B cell (primary cell): ENCODE data around the gene MACO1. TPM values are rescaled to one million over a fixed set of nuclear protein-coding genes. Genes with fewer than 3 reads are reported as not detected.

ENCODE experiments used
- ATAC-seq: fragments of 200-7000 bp; cut with Tn5 transposase; one replicate; pipeline ENCODE4 v1.10.0; 2021; ENCODE audit warnings: low read depth, mild to moderate bottlenecking, moderate number of reproducible peaks, moderate library complexity
- CTCF ChIA-PET: fragments of 350-600 bp; sonication (Branson Sonifier 250); formaldehyde crosslinking; loops from one replicate; lab custom pipeline; 2021; ENCODE audit warnings: antibody characterized with exemption, inconsistent platforms; lab: Charles Lee
- POLR2A ChIA-PET: fragments of 350-600 bp; sonication (Branson Sonifier 250); formaldehyde crosslinking; loops from one replicate; lab custom pipeline; 2021; ENCODE audit warnings: antibody characterized with exemption; lab: Charles Lee
- DNase-seq: peaks from one replicate; pipeline ENCODE4 v3.0.0; 2013
- H2AFZ ChIP-seq: 2 replicates; pipeline ENCODE4 v1.6.1; 2012; ENCODE audit warnings: mild to moderate bottlenecking, low read depth, low read length; ENCODE audit not compliant: insufficient read depth, poor library complexity, severe bottlenecking
- H3K27ac ChIP-seq, 2 donors: 1 replicate in 1 of 2; 2 replicates in 1 of 2; pipeline ENCODE4 v1.5.1; 2012 to 2013; ENCODE audit warnings: low read length in 2 of 2, mild to moderate bottlenecking in 2 of 2, moderate library complexity in 1 of 2
- H3K27me3 ChIP-seq, 4 experiments: fragments of 200-600 bp in 1 of 4; sonication (generic) in 1 of 4; replicated peaks in 1 of 4; 1 replicate in 2 of 4; 2 replicates in 2 of 4; pipeline versions ENCODE4 v1.6.1 to v1.7.0; 2013 to 2016; ENCODE audit warnings: low read length in 3 of 4, mild to moderate bottlenecking in 2 of 4, mixed read lengths in 1 of 4, moderate library complexity in 1 of 4; ENCODE audit not compliant: insufficient read depth in 4 of 4, control insufficient read depth in 3 of 4; ENCODE audit errors: control extremely low read depth in 1 of 4
- H3K36me3 ChIP-seq, 2 experiments: replicated peaks in 1 of 2; 1 replicate in 1 of 2; 2 replicates in 1 of 2; pipeline versions ENCODE4 v1.6.1 to v1.7.1; 2013; ENCODE audit warnings: low read length in 1 of 2; ENCODE audit not compliant: insufficient read depth in 2 of 2, control insufficient read depth in 1 of 2; ENCODE audit errors: control extremely low read depth in 1 of 2, extremely low read depth in 1 of 2
- H3K4me1 ChIP-seq, 2 donors: fragments of 200-600 bp in 1 of 2; sonication (generic) in 1 of 2; 1 replicate in 1 of 2; 2 replicates in 1 of 2; pipeline versions ENCODE4 v1.5.1 to v1.6.1; 2013 to 2017; ENCODE audit warnings: low read length in 2 of 2; ENCODE audit not compliant: control insufficient read depth in 2 of 2, insufficient read depth in 2 of 2
- H3K4me2 ChIP-seq: replicated peaks from 2 replicates; pipeline ENCODE3; 2012; ENCODE audit warnings: mild to moderate bottlenecking, low read depth, low read length; ENCODE audit not compliant: poor library complexity, severe bottlenecking
- H3K4me3 ChIP-seq, 5 experiments: fragments of 200-600 bp in 1 of 5; sonication (generic) in 1 of 5; 1 replicate in 3 of 5; 2 replicates in 2 of 5; pipeline versions ENCODE4 v1.5.1 to v1.7.0; 2011 to 2016; ENCODE audit warnings: low read length in 4 of 5, mild to moderate bottlenecking in 4 of 5, low read depth in 2 of 5, control low read depth in 1 of 5, moderate library complexity in 1 of 5; ENCODE audit not compliant: insufficient read depth in 1 of 5; ENCODE audit errors: control extremely low read depth in 1 of 5, extremely low read depth in 1 of 5
- H3K79me2 ChIP-seq: fragments of 200-600 bp; sonication (generic); one replicate; pipeline ENCODE4 v1.6.0; 2016; ENCODE audit warnings: low read length; ENCODE audit not compliant: control insufficient read depth, insufficient read depth
- H3K9ac ChIP-seq: fragments of 200-600 bp; sonication (generic); 2 replicates; pipeline ENCODE4 v1.6.1; 2017; ENCODE audit warnings: mild to moderate bottlenecking, low read length, moderate library complexity
- H3K9me3 ChIP-seq, 3 donors: one replicate each; pipeline versions ENCODE4 v1.6.1 to v1.7.1; 2013; ENCODE audit warnings: low read length in 2 of 3; ENCODE audit not compliant: control insufficient read depth in 2 of 3, insufficient read depth in 1 of 3; ENCODE audit errors: control extremely low read depth in 1 of 3
- H4K20me1 ChIP-seq: 2 replicates; pipeline ENCODE4 v1.6.0; 2012; ENCODE audit warnings: mild to moderate bottlenecking, low read length; ENCODE audit not compliant: insufficient read depth, control insufficient read depth, poor library complexity, severe bottlenecking
- H3K27ac Mint-ChIP-seq: one replicate; pipeline ENCODE4 v1.8.0; 2021; ENCODE audit warnings: mixed read lengths
- H3K27me3 Mint-ChIP-seq: one replicate; pipeline ENCODE4 v1.8.0; 2021; ENCODE audit warnings: mixed read lengths
- H3K4me1 Mint-ChIP-seq: one replicate; pipeline ENCODE4 v1.8.0; 2021; ENCODE audit warnings: mixed read lengths
- H3K4me3 Mint-ChIP-seq: one replicate; pipeline ENCODE4 v1.8.0; 2021; ENCODE audit warnings: mixed read lengths
- H3K9me3 Mint-ChIP-seq: one replicate; pipeline ENCODE4 v1.8.0; 2022; ENCODE audit warnings: mixed read lengths; ENCODE audit not compliant: insufficient read depth
- CTCF ChIP-seq: fragments of 200-600 bp; IDR thresholded peaks from one replicate; pipeline ENCODE4 v1.8.0; 2022; ENCODE audit warnings: antibody characterized with exemption, mild to moderate bottlenecking
- EZH2 ChIP-seq: IDR thresholded peaks from 2 replicates; pipeline ENCODE4 v1.6.1; 2012; ENCODE audit warnings: borderline replicate concordance, low read depth, mild to moderate bottlenecking, moderate library complexity, low read length; ENCODE audit not compliant: insufficient read depth, poor library complexity, severe bottlenecking
- WGBS: methylation state at CpG from one replicate; pipeline ENCODE4 v1.1.5; 2013; ENCODE audit warnings: missing lambda C conversion rate; ENCODE audit not compliant: insufficient coverage; 5-methylcytosine and 5-hydroxymethylcytosine counted together
- intact Hi-C: fragments of 100-400 bp; cut with micrococcal nuclease; formaldehyde crosslinking; loops from one replicate; pipeline ENCODE4 v1.10.0; 2022
- polyA plus RNA-seq: library from polyadenylated mRNA; depleted of rRNA; stranded (reverse); fragments of >200 nt; gene quantifications from 2 replicates; pipeline ENCODE4 v1.2.3, GENCODE V29; 2012
- total RNA-seq, 2 donors: library from RNA; stranded (reverse); fragments of 120-200 nt in 1 of 2; gene quantifications; 1 replicate in 1 of 2; 2 replicates in 1 of 2; pipeline versions ENCODE4 v1.2.3 to v1.2.4, GENCODE V29; 2013 to 2022

Gene MACO1
- total and polyA plus RNA-seq, 2 donors (not counting 1 experiment from before 2014, with no cell fraction given) = 4.9 to 21.2 TPM

GRCh38 chr1:25439287-25439686 lies 8.6 kb downstream of the MACO1 start:
- ATAC-seq (no peak), DNase-seq (no peak)
- Histone ChIP-seq H3K9ac (no peak overlapping the region), H3K4me1 (peaks cover 17 to 24% of the 10 kb centered on the region in 2 donors), H3K79me2 (peaks cover 94% of the 10 kb centered on the region), H2AFZ (no peak overlapping the region), H4K20me1 (peaks cover 87% of the 10 kb centered on the region), H3K4me2 (no peak overlapping the region), H3K27me3 (no peaks in the 10 kb centered on the region), H3K4me3 (no peak overlapping the region), H3K9me3 (no peaks in the 10 kb centered on the region), H3K27ac (no peak overlapping the region), H3K36me3 (no peaks in the 10 kb centered on the region)
- Mint-ChIP-seq H3K4me3 (no peak overlapping the region), H3K27ac (no peak overlapping the region), H3K9me3 (no peaks in the 10 kb centered on the region), H3K27me3 (no peaks in the 10 kb centered on the region), H3K4me1 (peaks cover 44% of the 10 kb centered on the region)
- ChIA-PET CTCF (no interaction called here), POLR2A (no interaction called here)
- intact Hi-C loops = no loop called here
- no peak for TF ChIP-seq EZH2
- no peak for TF ChIP-seq CTCF
- WGBS = 97% methylated on average over 5 of the region's 6 CpGs

GRCh38 chr1:25442178-25442577 lies 11.5 kb downstream of the MACO1 start:
- ChIA-PET POLR2A (interaction anchor here (1.7 kb wide), 1 partner anchor 12 kb away, joined by 6 read pairs; the partner anchor contains the start of gene MACO1), CTCF (no interaction called here)
- WGBS = 100% methylated on average over 1 of the region's 1 CpG
- no peak overlapping the region for H3K9ac ChIP-seq
- peaks cover 88% of the 10 kb centered on the region for H3K79me2 ChIP-seq
- peaks cover 74% of the 10 kb centered on the region for H4K20me1 ChIP-seq
- DNase-seq (no peak), ATAC-seq (no peak)
- H2AFZ ChIP-seq = no peak overlapping the region
- H3K4me3 Mint-ChIP-seq = no peak overlapping the region
- TF ChIP-seq CTCF (no peak), EZH2 (no peak)
- no peak overlapping the region for H3K27ac ChIP-seq
- no peaks in the 10 kb centered on the region for H3K27me3 Mint-ChIP-seq
- intact Hi-C loops = no loop called here
- no peaks in the 10 kb centered on the region for H3K9me3 Mint-ChIP-seq
- H3K4me2 ChIP-seq = no peak overlapping the region
- H3K27ac Mint-ChIP-seq = no peak overlapping the region
- peaks cover 0 to 3% of the 10 kb centered on the region in 2 donors for H3K4me1 ChIP-seq
- peaks cover 2 to 6% of the 10 kb centered on the region in 2 experiments for H3K36me3 ChIP-seq
- H3K4me1 Mint-ChIP-seq = peaks cover 28% of the 10 kb centered on the region
- no peaks in the 10 kb centered on the region for H3K9me3 ChIP-seq
- H3K4me3 ChIP-seq = no peak overlapping the region
- no peaks in the 10 kb centered on the region for H3K27me3 ChIP-seq
